ENCODE measurements around the gene TJP1. TPM values are rescaled to one million over a fixed set of nuclear protein-coding genes. Genes with fewer than 3 reads are reported as not detected.

The TJP1 gene
- total RNA-seq, 2 donors from 2014 or later: 47.2 to 70.1 TPM

GRCh38 chr15:29689287-29689986 lies 132.8 kb downstream of the TJP1 start:
- no peak overlapping the region for H3K9ac ChIP-seq (ENCODE audit: low read depth in 2 of 2, low read length in 2 of 2)
- intact Hi-C loops (cut with DNase I): no loop called here
- no peaks in the 10 kb centered on the region for H3K36me3 ChIP-seq
- H3K9me3 ChIP-seq: no peaks in the 10 kb centered on the region
- DNase-seq: no peak
- H3K4me1 ChIP-seq: peaks cover 11% of the 10 kb centered on the region
- no peak for TF ChIP-seq CTCF (IDR thresholded peaks at IDR 0.05)
- no peak overlapping the region for H3K4me3 ChIP-seq
- H3K27ac ChIP-seq: no peak overlapping the region
- H3K27me3 ChIP-seq: no peaks in the 10 kb centered on the region

- intact Hi-C loops (cut with DNase I): no loop called here
- no peaks in the 10 kb centered on the region for H3K36me3 ChIP-seq
- no peak overlapping the region for H3K9ac ChIP-seq (ENCODE audit: low read depth in 2 of 2, low read length in 2 of 2)
- peaks cover 11% of the 10 kb centered on the region for H3K4me1 ChIP-seq
- no peak overlapping the region for H3K4me3 ChIP-seq
- no peaks in the 10 kb centered on the region for H3K9me3 ChIP-seq
- no peak overlapping the region for H3K27ac ChIP-seq
- TF ChIP-seq CTCF (IDR thresholded peaks at IDR 0.05): no peak
- no peaks in the 10 kb centered on the region for H3K27me3 ChIP-seq
- DNase-seq: no peak
These were observed 133.6 kb downstream of the TJP1 start for GRCh38 chr15:29688506-29689286.

- peak overlapping the region; percentile 70 to 77 for H3K9ac ChIP-seq (ENCODE audit: low read depth in 2 of 2, low read length in 2 of 2)
- H3K4me3 ChIP-seq: peak overlapping the region; percentile 3
- intact Hi-C loops (cut with DNase I): no loop called here
These were observed 134.2 kb downstream of the TJP1 start for GRCh38 chr15:29687939-29688505.

GRCh38 chr15:29687204-29687815 lies 135.0 kb downstream of the TJP1 start:
- Histone ChIP-seq H3K4me1 (peaks cover 11% of the 10 kb centered on the region), H3K36me3 (no peaks in the 10 kb centered on the region), H3K27ac (peak overlapping the region; percentile 82), H3K9me3 (no peaks in the 10 kb centered on the region), H3K4me3 (peak overlapping the region; percentile 3), H3K9ac (ENCODE audit: low read depth in 2 of 2, low read length in 2 of 2) (peak overlapping the region; percentile 70 to 77), H3K27me3 (no peaks in the 10 kb centered on the region)
- DNase-seq: peak; percentile 83
- intact Hi-C loops (cut with DNase I): no loop called here
- TF ChIP-seq CTCF (IDR thresholded peaks at IDR 0.05): no peak

More at GRCh38 chr15:29687939-29688505, 134.2 kb downstream of the TJP1 start:
- peak overlapping the region; percentile 82 for H3K27ac ChIP-seq
- peak; percentile 91 for DNase-seq
- H3K27me3 ChIP-seq: no peaks in the 10 kb centered on the region
- TF ChIP-seq CTCF (IDR thresholded peaks at IDR 0.05): no peak
- H3K4me1 ChIP-seq: peaks cover 11% of the 10 kb centered on the region
- no peaks in the 10 kb centered on the region for H3K36me3 ChIP-seq
- H3K9me3 ChIP-seq: no peaks in the 10 kb centered on the region

- no peaks in the 10 kb centered on the region for H3K36me3 ChIP-seq
- intact Hi-C loops (cut with DNase I): no loop called here
- H3K9ac ChIP-seq (ENCODE audit: low read depth in 2 of 2, low read length in 2 of 2): peak overlapping the region in 1 of 2 donors; percentile 77
- peak overlapping the region; percentile 82 for H3K27ac ChIP-seq
- no peak for TF ChIP-seq CTCF (IDR thresholded peaks at IDR 0.05)
- no peaks in the 10 kb centered on the region for H3K9me3 ChIP-seq
- H3K4me3 ChIP-seq: no peak overlapping the region
- peaks cover 11% of the 10 kb centered on the region for H3K4me1 ChIP-seq
- H3K27me3 ChIP-seq: no peaks in the 10 kb centered on the region
- DNase-seq: no peak
These were observed 135.6 kb downstream of the TJP1 start for GRCh38 chr15:29686445-29687203.

All from colonic mucosa (tissue), 4 donors.